Astrocyte of the spinal cord (primary cell): ENCODE results near the gene ZC2HC1B.

Experiments
- DNase-seq: peaks from one replicate; pipeline ENCODE4 v3.0.0; 2011; ENCODE audit warnings: low read depth, low spot score
- H3K4me3 ChIP-seq: 2 replicates; pipeline ENCODE4 v1.5.1; 2011; ENCODE audit warnings: low read depth, mild to moderate bottlenecking, low read length, moderate library complexity
- in situ Hi-C: cut with HindIII; loops from 2 replicates; pipeline ENCODE4 v1.10.0; 2017; ENCODE audit warnings: low sequenced_read_pairs
- TF ChIP-seq, protein P1 (sequence below): IDR thresholded peaks from 2 replicates; pipeline ENCODE4 v1.5.1; 2012; ENCODE audit warnings: low read depth, mild to moderate bottlenecking, low read length, inconsistent platforms

ZC2HC1B gene

DNA sequence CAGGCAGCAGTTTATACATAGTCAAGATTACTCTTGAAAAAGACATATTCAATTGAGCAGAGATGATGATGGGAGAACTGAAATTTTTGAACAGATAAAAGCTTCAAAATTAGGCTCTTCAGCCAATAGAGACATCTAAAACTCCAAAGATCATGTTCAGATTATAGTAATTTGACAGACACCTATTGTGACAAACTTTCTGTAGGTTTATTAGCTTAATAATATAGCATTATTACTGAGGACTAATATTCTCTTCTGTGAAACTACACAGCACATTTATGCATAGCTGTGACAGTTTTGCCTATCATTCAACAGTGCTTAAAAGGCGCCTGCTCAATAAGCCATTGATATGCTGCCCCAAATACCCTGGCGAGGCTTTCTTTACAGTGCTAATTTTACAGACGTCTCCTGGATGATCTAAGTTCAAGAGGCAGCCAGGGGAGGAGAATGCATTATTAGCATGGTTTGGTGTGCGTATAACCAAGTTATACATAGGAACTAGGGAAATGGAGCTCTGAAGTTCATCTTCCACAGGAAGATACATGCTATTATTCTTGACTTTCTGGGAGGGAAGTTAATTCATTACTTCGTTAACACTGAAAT, 122.3 kb downstream of the ZC2HC1B start:
- no peak overlapping the region for H3K4me3 ChIP-seq
- DNase-seq = no peak
- TF ChIP-seq, protein P1, sequence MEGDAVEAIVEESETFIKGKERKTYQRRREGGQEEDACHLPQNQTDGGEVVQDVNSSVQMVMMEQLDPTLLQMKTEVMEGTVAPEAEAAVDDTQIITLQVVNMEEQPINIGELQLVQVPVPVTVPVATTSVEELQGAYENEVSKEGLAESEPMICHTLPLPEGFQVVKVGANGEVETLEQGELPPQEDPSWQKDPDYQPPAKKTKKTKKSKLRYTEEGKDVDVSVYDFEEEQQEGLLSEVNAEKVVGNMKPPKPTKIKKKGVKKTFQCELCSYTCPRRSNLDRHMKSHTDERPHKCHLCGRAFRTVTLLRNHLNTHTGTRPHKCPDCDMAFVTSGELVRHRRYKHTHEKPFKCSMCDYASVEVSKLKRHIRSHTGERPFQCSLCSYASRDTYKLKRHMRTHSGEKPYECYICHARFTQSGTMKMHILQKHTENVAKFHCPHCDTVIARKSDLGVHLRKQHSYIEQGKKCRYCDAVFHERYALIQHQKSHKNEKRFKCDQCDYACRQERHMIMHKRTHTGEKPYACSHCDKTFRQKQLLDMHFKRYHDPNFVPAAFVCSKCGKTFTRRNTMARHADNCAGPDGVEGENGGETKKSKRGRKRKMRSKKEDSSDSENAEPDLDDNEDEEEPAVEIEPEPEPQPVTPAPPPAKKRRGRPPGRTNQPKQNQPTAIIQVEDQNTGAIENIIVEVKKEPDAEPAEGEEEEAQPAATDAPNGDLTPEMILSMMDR = no peak
- in situ Hi-C loops = no loop called here
